ENCODE measurements around the gene EYS. TPM values are rescaled to one million over a fixed set of nuclear protein-coding genes. Genes with fewer than 3 reads are reported as not detected.

Gene EYS
- total and polyA plus RNA-seq, 9 of the 15 experiments (the other 6 are each of a cell fraction or from before 2014, with no cell fraction given) = 0.03 to 0.36 (median 0.10) TPM; not detected in 2

- H3K27ac ChIP-seq (ENCODE audit: extremely low read depth, low read depth, low read length) = no peak overlapping the region
- H3K4me3 ChIP-seq = no peak overlapping the region
- intact Hi-C loops (cut with micrococcal nuclease) = no loop called here
- TF ChIP-seq RAD51 (IDR thresholded peaks at IDR 0.05; ENCODE audit: borderline replicate concordance, low read depth) (no peak), PHF20 (IDR thresholded peaks at IDR 0.05; ENCODE audit: partially characterized antibody) (no peak)
- BruUV-seq (replicated peaks) = no TSS peak
- H3K4me2 ChIP-seq (ENCODE audit: insufficient read depth, low read length) = no peak overlapping the region
- no peaks in the 10 kb centered on the region for H3K36me3 ChIP-seq (ENCODE audit: control insufficient read depth, insufficient read depth, low read length)
- H3K79me2 ChIP-seq (ENCODE audit: control insufficient read depth, insufficient read depth, low read length) = no peaks in the 10 kb centered on the region
- CTCF ChIA-PET (ENCODE audit: low intra/inter-chr PET ratio) = no interaction called here
- FAIRE-seq (no peak), DNase-seq (ENCODE audit: extremely low read depth in 1 of 4, low spot score in 3 of 4) (peak in 1 of 4 experiments; percentile 4), ATAC-seq (no peak)
- H4K20me1 ChIP-seq (replicated peaks; ENCODE audit: control insufficient read depth, insufficient read depth, low read length) = no peaks in the 10 kb centered on the region
- 0% methylated on average over 1 of the region's 1 CpG for WGBS (ENCODE audit: insufficient coverage, low coverage, missing lambda C conversion rate)
- no peak overlapping the region for H3K9ac ChIP-seq (ENCODE audit: insufficient read depth in 1 of 2, low read depth in 2 of 2, low read length in 2 of 2)
- no peaks in the 10 kb centered on the region for H3K27me3 ChIP-seq (ENCODE audit: control insufficient read depth in 2 of 2, insufficient read depth in 2 of 2, low read length in 2 of 2)
- H3K9me1 ChIP-seq (ENCODE audit: control insufficient read depth, insufficient read depth, low read length) = no peaks in the 10 kb centered on the region
- H3K9me3 ChIP-seq (replicated peaks; ENCODE audit: control insufficient read depth, insufficient read depth, low read depth, low read length) = peaks cover 2% of the 10 kb centered on the region; the same call in 1 of the 2 replicates
- no peaks in the 10 kb centered on the region for H3K4me1 ChIP-seq (replicated peaks in 1 of 2; ENCODE audit: control insufficient read depth in 2 of 2, insufficient read depth in 2 of 2, low read length in 2 of 2)
- in situ Hi-C loops (cut with MboI) = no loop called here
- POLR2A ChIA-PET = no interaction called here
- no peak overlapping the region for H2AFZ ChIP-seq (ENCODE audit: low read depth, low read length)
These were observed 1153.7 kb downstream of the EYS start for GRCh38 chr6:64553249-64553786.

- DNase-seq (ENCODE audit: extremely low read depth in 1 of 4, low spot score in 3 of 4) (no peak), FAIRE-seq (no peak), ATAC-seq (no peak)
- no peak overlapping the region for H3K9ac ChIP-seq (ENCODE audit: insufficient read depth in 1 of 2, low read depth in 2 of 2, low read length in 2 of 2)
- WGBS (ENCODE audit: insufficient coverage, low coverage, missing lambda C conversion rate) = 5% methylated on average over 16 of the region's 20 CpGs
- no peak overlapping the region for H2AFZ ChIP-seq (ENCODE audit: low read depth, low read length)
- intact Hi-C loops (cut with micrococcal nuclease) = no loop called here
- no peak overlapping the region for H3K4me3 ChIP-seq
- no peak overlapping the region for H3K27ac ChIP-seq (ENCODE audit: extremely low read depth, low read depth, low read length)
- H3K36me3 ChIP-seq (ENCODE audit: control insufficient read depth, insufficient read depth, low read length) = no peaks in the 10 kb centered on the region
- in situ Hi-C loops (cut with MboI) = no loop called here
- no peaks in the 10 kb centered on the region for H3K9me1 ChIP-seq (ENCODE audit: control insufficient read depth, insufficient read depth, low read length)
- POLR2A ChIA-PET = no interaction called here
- CTCF ChIA-PET (ENCODE audit: low intra/inter-chr PET ratio) = no interaction called here
- no peaks in the 10 kb centered on the region for H3K4me1 ChIP-seq (replicated peaks in 1 of 2; ENCODE audit: control insufficient read depth in 2 of 2, insufficient read depth in 2 of 2, low read length in 2 of 2)
- H3K9me3 ChIP-seq (replicated peaks; ENCODE audit: control insufficient read depth, insufficient read depth, low read depth, low read length) = peaks cover 2% of the 10 kb centered on the region; the same call in 1 of the 2 replicates
- no peaks in the 10 kb centered on the region for H3K27me3 ChIP-seq (ENCODE audit: control insufficient read depth in 2 of 2, insufficient read depth in 2 of 2, low read length in 2 of 2)
- H4K20me1 ChIP-seq (replicated peaks; ENCODE audit: control insufficient read depth, insufficient read depth, low read length) = no peaks in the 10 kb centered on the region
- no peak overlapping the region for H3K4me2 ChIP-seq (ENCODE audit: insufficient read depth, low read length)
- no TSS peak for BruUV-seq (replicated peaks)
- no peaks in the 10 kb centered on the region for H3K79me2 ChIP-seq (ENCODE audit: control insufficient read depth, insufficient read depth, low read length)
- no peak for TF ChIP-seq ZNF354B (CRISPR knock-in tag; IDR thresholded peaks at IDR 0.05)
- TF ChIP-seq HNRNPH1 (optimal IDR thresholded peaks at IDR 0.05; ENCODE audit: low read depth, low read length) = no peak
- TF ChIP-seq POLR2AphosphoS2 (IDR thresholded peaks at IDR 0.05; ENCODE audit: low read length) = no peak
- TF ChIP-seq SRSF7 (optimal IDR thresholded peaks at IDR 0.05; ENCODE audit: low read depth, low read length) = no peak
- no peak for TF ChIP-seq ZNF224 (CRISPR knock-in tag; IDR thresholded peaks at IDR 0.05)
- TF ChIP-seq SRF (CRISPR knock-in tag; IDR thresholded peaks at IDR 0.05) = no peak
- no peak for TF ChIP-seq PCBP1 (IDR thresholded peaks at IDR 0.05; ENCODE audit: low read depth, low read length, poor library complexity, severe bottlenecking)
- TF ChIP-seq ZHX1 (conservative IDR thresholded peaks at IDR 0.05; ENCODE audit: low read length) = no peak
- TF ChIP-seq ZNF274 (IDR thresholded peaks at IDR 0.05; ENCODE audit: borderline replicate concordance, low read depth, low read length) = no peak
- TF ChIP-seq EGR1 (conservative IDR thresholded peaks at IDR 0.05) = no peak
- TF ChIP-seq NRF1 (conservative IDR thresholded peaks at IDR 0.05 in 1 of 2, IDR thresholded peaks at IDR 0.05 in 1 of 2) = no peak
- TF ChIP-seq PRMT5 (CRISPR knock-in tag; IDR thresholded peaks at IDR 0.05) = no peak
- TF ChIP-seq RAD51 (IDR thresholded peaks at IDR 0.05; ENCODE audit: borderline replicate concordance, low read depth) = no peak
These were observed 1159.3 kb downstream of the EYS start for GRCh38 chr6:64547594-64548268.
